Smooth muscle cell of the brain vasculature (primary cell): ENCODE results near the gene ALKBH8.
"Not testable (repeated sequence)": the region's sequence is repeated elsewhere in the genome, so short reads cannot be mapped to it uniquely, and the experiment has no call there.

Source experiments
- DNase-seq: peaks from one replicate; pipeline ENCODE4 v3.0.0-alpha.2; 2012; ENCODE audit warnings: low read depth, low spot score

Gene ALKBH8

DNA sequence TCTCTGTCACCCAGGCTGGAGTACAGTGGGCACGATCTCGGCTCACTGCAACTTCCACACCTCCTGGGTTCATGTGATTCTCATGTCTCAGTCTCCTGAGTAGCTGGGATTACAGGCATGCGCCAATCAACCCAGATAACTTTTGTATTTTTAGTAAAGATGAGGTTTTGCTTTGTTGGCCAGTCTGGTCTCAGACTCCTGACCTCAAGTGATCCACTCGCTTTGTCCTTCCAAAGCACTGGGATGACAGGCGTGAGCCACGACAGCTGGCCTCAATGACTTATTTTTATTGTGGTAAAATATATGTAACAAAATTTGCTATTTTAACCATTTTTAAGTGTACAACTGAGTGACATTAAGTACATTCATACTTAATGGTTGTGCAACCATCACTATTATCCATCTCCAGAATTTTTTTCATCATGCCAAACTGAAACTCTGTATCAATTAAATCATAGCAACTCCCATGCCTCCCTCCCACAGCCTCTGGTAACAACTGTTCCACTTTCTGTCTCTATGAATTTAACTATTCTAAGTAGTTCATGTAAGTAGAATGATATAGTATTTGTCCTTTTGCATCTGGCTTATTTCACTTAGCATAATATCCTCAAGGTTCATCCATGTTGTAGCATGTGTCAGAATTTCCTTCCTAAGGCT, 57.2 kb downstream of the ALKBH8 start:
- DNase-seq, result no peak

DNA sequence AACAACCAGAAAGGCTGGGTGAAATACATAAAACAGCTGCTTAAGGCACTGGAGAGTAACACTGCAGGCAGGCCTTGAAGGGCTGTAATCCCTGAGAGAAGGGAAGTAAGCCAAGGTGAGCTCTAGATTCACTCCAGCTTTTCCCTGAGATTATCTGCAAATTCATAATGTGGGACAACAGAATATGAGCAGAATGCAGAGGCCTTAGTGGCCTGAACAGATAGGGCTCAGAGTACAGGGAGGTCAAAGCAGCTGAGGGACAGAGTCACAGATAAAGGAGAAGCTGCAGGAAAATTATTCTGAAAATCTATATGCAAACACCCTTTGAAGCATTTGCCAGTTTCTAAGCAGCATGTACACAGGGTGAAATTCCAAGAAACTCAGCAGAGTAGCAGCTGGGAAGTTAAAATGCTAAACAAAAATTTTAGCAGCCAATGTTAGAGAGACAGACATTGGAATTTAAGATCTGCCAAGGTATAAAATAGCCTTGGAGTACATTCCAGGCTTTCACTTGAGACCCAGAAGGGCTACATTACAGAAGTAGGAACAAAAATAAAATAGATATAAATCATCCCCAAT, 59.8 kb downstream of the ALKBH8 start:
- DNase-seq, result no peak

DNA sequence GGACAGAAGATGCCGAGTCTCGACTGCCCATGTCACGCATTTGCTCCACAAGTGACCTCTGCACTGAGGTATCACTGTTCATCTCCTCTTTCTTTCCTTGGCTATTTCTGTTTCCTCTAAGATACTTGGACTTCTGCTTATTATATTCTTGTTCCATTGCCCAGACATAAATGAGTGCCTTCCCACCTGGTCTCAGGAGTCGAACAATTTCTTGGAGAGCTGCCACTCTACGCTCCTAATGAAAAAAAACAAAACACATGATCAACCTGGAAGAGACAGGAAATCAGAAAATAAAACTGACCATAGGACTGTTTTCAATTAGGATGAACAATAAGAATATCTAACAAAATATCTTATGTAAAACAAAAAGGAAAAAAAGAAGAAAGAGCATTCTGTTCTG, 60.6 kb downstream of the ALKBH8 start:
- no peak for DNase-seq

DNA sequence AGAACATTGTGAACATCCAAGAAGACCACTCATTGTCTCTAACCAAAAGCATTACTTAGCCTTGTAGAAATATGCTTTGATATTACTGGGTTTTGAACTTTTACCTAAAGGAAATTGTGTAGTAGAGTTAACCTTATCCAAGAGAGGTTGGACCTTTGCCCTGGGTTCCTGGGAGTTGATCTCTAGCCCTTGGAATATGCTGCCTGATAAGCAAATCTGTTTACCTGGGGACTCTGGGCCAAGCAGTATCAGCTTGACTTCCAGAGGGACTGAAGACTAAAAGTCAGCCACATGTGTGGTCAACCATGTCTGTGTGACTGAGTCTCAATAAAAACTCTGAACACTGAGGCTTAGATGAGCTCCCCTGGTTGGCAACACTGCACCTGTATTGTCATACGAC, 63.8 kb downstream of the ALKBH8 start:
- no peak for DNase-seq

DNA sequence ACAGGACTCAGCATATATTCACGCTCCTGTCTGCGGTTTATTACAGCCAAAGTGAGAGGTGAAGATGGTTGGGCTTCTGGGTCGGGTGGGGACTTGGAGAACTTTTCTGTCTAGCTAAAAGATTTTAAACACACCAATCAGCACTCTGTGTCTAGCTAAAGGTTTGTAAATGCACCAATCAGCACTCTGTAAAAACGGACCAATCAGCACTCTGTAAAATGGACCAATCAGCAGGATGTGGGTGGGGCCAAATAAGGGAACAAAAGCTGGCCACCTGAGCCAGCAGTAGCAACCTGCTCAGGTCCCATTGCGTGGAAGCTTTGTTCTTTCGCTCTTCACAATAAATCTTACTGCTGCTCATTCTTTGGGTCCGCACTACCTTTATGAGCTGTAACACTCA, 68.2 kb downstream of the ALKBH8 start:
- not testable (repeated sequence) for DNase-seq

DNA sequence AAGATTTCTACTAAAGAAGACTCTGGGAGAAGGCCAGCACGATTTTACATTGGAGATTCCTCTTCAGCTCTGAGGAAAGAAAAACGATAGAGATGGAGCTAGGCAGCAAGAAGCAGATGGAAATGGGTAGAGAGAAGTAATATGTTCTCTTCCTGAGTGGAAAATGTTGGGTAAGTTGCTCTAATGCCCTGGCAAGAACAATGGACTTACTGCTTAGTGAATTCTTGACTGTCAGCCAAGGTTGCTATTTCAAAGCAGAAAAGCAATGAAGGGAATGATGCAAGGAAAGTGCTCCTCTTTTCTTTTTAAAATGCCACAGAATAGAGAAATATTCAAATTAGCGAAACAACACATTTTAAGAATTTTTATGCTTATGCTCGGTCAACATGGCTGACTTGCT, 69.5 kb downstream of the ALKBH8 start:
- no peak for DNase-seq

DNA sequence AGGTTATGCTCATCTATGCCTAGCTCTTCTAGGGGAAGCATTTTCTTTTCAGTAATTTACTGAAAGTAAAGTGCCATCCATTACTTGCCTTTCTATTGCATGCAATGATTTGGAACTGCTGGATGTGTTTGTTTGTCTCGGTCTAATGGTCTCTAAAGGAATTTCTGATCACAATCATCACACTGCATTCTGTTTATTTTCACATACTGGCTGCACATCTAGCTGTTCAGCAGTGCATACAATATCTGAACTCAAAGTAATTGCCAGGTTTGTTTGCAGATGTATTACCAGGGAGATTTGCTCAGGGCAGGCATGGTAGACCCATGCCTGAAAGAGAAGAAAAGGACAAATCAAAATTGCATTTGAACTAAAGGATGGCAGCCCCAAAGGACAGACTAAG, 71.5 kb downstream of the ALKBH8 start:
- DNase-seq, result no peak

DNA sequence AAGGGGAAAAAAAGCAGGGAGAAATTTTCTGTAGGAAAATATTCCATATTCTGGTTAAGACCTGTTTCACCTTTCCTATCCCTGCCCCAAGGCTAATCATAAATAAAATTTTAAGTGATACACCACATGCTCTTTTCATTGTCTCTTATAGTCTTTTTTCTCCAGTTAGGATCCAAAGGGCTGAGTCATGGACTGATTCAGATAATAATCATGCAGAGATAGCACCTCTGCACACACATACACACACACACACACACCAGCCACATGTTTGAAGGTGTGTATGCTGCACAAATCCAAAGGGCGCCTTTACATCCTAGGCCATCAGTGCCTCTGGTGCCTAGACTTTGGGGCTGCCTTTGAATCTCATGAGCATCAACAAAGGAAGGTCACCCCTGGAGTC, 72.4 kb downstream of the ALKBH8 start:
- no peak for DNase-seq

DNA sequence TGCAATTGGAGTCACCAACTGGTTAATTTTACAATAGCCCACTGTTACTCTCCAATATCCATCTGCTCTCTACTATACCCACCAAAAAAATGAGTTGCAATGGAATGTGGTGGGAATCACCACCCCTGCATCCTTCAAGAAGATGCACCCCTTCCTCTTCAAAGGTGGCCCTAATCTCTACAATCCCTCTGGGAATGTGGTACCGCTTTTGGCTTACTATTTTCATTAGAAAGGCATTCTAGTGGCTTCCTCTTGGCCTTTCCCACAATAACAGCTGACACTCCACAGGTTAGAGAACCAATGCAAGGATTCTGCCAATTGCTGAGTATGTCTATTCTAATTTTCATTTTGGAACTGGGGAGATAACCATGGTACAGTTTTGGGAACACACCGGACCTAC, 74.7 kb downstream of the ALKBH8 start:
- no peak for DNase-seq

DNA sequence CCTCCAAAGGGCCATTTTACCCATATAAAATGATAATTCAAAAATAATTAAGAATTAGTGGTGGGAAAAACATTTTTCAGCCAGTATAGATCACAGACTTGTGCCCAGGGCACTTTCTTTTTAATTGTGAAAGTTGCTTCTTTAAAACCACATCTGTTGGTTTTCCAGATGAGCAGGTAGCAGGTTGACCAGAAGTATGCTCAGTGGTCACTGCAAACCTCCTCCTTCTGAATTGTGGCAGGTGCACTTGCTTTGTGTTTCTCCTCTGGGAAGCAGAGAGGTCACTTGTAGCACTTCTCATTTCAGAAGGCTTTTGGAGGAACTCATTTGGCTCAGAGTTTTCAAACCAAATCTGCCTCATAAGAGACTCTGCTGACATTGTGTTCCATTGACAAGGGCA, 83.3 kb downstream of the ALKBH8 start:
- DNase-seq, result no peak

DNA sequence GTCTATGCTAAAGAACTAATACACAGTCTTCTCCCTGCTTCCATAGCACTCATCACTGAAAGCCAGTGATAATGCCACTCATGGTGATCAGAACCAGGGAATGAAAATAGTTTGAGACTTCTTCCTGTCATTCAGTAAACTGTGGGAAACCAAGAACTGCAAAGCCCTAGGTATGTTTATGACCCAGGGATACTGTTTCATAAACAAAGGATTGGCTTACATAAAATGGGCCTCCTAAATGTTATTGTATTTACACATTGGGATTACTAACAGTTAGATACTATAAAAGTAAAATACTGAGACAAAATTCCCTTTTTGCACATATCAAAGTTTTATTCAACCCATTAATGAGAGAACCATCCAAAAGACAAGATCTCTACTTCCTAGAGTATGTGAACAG, 86.6 kb downstream of the ALKBH8 start:
- DNase-seq, result no peak

DNA sequence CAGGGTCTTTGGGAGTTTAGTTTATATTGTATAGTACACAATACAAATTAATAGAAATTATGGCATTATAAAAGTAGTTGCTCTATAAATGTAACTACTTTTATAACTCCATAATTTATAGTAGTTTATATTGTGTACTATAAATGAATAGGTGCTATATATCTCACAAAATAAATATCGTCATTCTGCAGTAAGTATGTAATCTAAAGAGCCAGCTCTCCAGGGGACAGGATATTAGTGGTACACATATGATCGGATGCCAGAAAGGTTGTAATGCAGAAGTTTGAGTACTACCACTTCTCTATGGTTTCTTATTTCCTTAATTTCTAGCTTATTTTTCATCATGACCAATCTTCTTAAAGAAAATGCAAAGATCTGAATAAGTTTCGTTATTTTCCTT, 87.7 kb downstream of the ALKBH8 start:
- DNase-seq, result no peak

DNA sequence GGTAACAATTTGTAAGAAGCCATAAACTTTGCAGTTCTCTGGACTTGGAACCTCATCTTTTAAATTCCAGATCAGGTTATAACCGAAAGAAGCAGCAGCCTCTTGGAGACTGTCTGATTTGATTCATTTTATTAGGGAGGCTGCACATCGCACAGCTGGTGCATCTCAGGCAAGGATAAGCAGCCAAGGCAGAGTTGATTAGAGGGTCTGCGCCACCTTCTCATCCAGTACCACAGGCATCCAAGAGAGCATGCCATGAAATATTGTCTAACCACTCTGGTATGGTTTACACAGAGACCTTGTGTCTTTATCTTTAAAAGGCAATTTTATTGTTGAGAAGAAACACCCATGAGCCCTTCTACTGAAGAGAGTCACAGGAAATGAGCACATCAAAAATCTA, 91.7 kb downstream of the ALKBH8 start:
- DNase-seq, result no peak

DNA sequence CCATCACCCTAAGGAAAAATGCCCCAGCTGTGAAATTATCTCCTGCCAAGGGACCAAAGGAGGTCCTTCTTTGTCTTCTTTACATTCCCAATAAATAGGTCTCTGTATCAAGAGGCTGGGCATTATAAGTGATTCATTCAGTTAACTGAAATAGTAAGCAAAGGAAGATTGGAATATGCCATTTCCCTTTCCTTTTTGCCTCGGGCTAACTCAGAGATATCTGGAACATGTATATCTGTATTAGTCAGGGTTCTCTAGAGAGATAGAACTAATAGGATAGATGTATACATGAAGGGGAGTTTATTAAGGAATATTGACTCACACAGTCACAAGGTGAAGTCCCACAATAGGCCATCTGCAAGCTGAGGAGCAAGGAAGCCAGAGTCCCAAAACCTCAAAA, 92.6 kb downstream of the ALKBH8 start:
- no peak for DNase-seq

DNA sequence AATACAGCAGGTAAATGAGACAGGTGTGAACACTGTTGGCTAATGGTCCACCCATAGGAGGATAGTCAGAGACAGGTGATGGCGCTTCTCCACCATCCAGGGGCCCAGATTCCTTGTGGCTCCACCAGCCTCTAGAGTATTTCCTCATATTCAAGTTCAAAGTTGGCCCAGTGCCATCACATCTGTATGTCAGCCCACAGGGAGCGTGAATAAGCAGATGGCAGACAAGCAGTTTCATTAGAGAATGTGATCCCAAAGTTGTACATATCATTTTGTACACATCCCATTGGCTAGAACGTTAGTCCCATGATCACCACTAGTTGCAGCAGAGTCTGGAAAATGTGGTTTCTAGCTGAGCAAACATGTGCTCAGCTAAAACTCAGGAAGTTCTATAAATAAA, 96.9 kb downstream of the ALKBH8 start:
- DNase-seq, result no peak

DNA sequence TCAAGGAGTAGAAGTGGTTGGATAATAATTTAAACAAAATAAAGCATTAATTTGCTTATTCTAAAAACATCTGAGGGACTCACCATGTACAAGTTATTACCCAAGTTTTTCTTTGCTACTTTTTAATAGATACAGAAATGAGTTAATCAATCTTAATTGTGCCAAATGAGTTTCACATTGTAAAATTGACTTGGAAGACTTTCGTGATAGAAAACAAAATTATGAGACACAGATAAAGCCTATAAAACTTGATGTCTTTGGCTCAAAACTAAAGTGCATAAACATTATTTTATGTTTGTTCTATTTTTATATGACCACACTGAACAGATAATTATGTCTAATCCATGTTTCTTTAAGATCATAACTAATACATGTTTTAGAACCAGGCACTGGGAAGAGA, 97.8 kb downstream of the ALKBH8 start:
- DNase-seq, result no peak

DNA sequence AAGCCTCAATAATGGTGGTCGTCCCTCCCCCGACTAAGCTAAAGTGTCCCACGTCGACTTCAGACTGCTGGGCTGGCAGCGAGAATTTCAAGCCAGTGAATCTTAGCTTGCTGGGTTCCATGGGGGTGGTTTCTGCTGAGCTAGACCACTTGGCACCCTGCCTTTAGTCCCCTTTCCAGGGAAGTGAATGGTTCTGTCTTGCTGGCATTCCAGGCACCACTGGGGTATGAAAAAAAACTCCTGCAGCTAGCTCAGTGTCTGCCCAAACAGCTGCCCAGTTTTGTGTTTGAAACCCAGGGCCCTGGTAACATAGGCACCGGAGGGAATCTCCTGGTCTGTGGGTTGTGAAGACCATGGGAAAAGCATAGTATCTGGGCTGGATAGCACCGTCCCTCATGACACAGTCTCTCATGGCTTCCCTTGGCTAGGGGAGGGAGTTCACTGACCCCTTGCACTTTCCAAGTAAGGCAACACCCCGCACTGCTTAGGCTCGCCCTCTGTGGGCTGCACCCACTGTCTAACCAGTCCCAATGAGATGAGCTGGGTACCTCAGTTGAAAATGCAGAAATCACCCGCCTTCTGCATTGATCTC, 99.2 kb downstream of the ALKBH8 start:
- not testable (repeated sequence) for DNase-seq

DNA sequence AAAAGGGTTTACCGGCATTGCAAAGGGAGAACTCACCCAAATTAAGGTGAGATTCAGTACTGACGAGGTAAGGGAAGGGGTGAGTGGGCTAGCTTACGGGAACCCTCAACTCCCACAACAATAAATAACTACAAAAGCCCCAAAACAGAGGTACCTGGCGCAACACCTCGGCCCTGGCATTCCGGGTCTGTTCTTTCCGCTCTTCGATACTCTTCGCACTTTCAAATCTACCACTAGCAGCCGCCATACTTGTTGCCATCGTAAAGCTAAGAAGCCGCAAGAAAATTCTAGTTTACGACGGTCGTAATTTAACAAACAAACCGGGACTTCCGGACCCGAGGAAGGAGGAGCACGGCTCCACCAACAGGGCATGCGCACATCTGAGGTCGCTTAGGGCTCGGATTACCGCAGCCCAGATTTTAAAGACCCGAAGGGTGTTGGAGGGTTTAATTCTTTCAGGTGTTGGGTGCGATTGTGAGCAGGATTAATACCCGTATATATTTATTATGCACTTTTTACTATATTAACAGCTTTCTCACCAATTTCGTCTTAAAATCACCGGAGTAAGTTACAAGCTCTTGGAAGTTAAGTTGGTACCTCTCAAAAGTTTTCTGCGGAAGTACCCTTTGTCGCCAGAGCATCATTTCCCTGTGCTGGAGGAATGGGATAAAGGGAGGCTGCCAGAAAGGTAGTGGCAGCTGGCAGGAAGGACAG, 107.8 kb downstream of the ALKBH8 start, which contains the start of gene CWF19L2:
TSS of gene CWF19L2 (minus strand) at position 268 of the 714 bp plus-strand sequence. CDS start at position 259, 9 bp downstream.
- DNase-seq, result peak; percentile 84

DNA sequence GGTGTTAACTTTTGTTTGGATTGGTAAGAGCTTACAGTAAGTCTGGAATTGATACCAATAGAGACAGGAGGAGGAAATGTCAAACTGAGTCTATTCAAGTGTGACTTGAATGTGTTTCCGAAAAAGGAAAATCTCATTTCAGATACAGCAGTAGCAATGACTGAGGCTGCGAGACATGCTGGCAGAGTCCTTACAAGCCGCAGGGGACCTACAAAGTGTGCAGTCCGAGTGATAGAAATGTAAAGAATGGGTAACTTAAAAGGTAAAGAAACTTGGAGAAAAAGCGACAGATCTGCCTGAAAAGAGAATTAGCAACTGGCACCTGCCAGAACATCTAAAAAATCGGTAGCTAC, 108.4 kb downstream of the ALKBH8 start:
- no peak for DNase-seq

DNA sequence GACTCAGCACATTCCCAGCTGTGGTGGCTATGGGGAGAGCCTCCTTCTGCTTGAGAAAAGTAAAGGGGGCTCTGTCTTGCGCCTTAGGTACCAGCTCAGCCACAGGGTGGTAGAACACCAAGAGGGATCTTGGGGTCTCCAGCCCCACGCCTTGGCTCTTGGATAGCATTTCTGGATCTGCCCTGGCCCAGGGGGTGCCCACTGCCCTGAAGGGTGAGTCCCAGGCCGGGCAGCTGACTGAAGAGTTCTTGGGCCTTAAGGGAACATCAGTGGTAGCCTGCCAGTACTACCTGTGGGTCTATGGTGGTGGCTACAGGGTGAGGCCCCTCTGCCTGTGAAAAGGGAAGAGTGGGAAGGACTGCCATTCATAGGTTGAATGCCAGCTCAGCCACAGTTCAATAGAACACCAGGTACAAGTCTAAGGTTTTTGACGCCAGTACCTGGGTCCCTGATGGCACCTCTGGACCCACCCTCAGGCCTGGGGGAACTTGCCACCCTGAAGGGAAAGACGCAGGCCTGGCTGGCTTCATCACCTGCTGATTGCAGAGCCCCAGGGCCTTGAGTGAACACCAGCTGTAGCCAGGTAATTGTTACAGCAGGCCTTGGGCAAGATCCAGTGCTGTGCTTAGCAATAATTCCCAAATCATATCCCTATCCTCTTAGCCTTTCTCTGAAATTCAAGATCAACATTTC, 111.8 kb downstream of the ALKBH8 start:
- no peak for DNase-seq
